Transverse colon (tissue), 4 donors: ENCODE data around the gene TBCD. TPM values are rescaled to one million over a fixed set of nuclear protein-coding genes. Genes with fewer than 3 reads are reported as not detected.

ENCODE experiments used
- DNase-seq: peaks from one replicate; pipeline ENCODE4 v3.0.0-alpha.2; 2019
- H3K27ac ChIP-seq, 4 donors: fragments of 200-600 bp; sonication (generic); 2 replicates each; pipeline ENCODE4 v1.5.1; 2016 to 2018; ENCODE audit warnings: inconsistent platforms in 4 of 4
- H3K27me3 ChIP-seq: fragments of 200-600 bp; sonication (generic); 2 replicates; pipeline ENCODE4 v1.5.1; 2017; ENCODE audit warnings: inconsistent platforms
- H3K36me3 ChIP-seq, 4 donors: fragments of 200-600 bp; sonication (generic); 2 replicates each; pipeline ENCODE4 v1.5.1; 2017 to 2019; ENCODE audit warnings: inconsistent platforms in 4 of 4
- H3K4me1 ChIP-seq, 4 donors: fragments of 200-600 bp; sonication (generic); 2 replicates each; pipeline ENCODE4 v1.5.1; 2017 to 2020; ENCODE audit warnings: inconsistent platforms in 4 of 4
- H3K4me3 ChIP-seq, 4 donors: fragments of 200-600 bp; sonication (generic); 1 replicate in 1 of 4; 2 replicates in 3 of 4; pipeline versions ENCODE4 v1.5.1 to v1.6.1; 2017 to 2019; ENCODE audit warnings: inconsistent platforms in 4 of 4
- H3K9me3 ChIP-seq, 2 donors: fragments of 200-600 bp; sonication (generic); 2 replicates each; pipeline ENCODE4 v1.5.1; 2017 to 2019; ENCODE audit warnings: inconsistent platforms in 2 of 2
- CTCF ChIP-seq, 5 experiments: fragments of 200-600 bp in 3 of 5; fragments of 450-650 bp in 2 of 5; sonication (generic) in 3 of 5; IDR thresholded peaks; 1 replicate in 2 of 5; 2 replicates in 3 of 5; pipeline ENCODE4 v1.5.1; 2016 to 2017; ENCODE audit warnings: antibody characterized with exemption in 5 of 5, inconsistent platforms in 3 of 5, mild to moderate bottlenecking in 2 of 5, moderate library complexity in 1 of 5
- EP300 ChIP-seq: sonication (generic); formaldehyde crosslinking; IDR thresholded peaks from one replicate; pipeline ENCODE4 v1.6.1; 2017; ENCODE audit warnings: antibody characterized with exemption, low read depth
- POLR2A ChIP-seq: fragments of 450-650 bp; IDR thresholded peaks from one replicate; pipeline ENCODE4 v1.6.1; 2016; ENCODE audit warnings: antibody characterized with exemption, mild to moderate bottlenecking, moderate library complexity
- POLR2AphosphoS5 ChIP-seq, 3 donors: sonication (generic); formaldehyde crosslinking; IDR thresholded peaks; one replicate each; pipeline ENCODE4 v1.6.1; 2016; ENCODE audit warnings: antibody characterized with exemption in 3 of 3
- WGBS, 2 donors: methylation state at CpG; one replicate each; pipeline ENCODE4 v1.1.5; 2018; ENCODE audit warnings: low coverage in 1 of 2; 5-methylcytosine and 5-hydroxymethylcytosine counted together
- in situ Hi-C, 4 donors: fragments of 200-750 bp; cut with MboI; loops; one replicate each; pipeline versions ENCODE4 v1.15.0 to v1.15.1; 2017; ENCODE audit warnings: low sequenced_read_pairs in 3 of 4, low pct_ligation_motif_present in 1 of 4, low pct_unique_long_range_greater_than_20kb in 1 of 4
- intact Hi-C: fragments of 100-400 bp; cut with DNase I; formaldehyde crosslinking; loops from one replicate; pipeline ENCODE4 v1.15.1; 2023; ENCODE audit warnings: low total_unique reads
- total RNA-seq, 4 donors: library from RNA; depleted of rRNA; stranded (reverse); fragments of >200 nt; gene quantifications; one replicate each; pipeline ENCODE4 v1.1.0, GENCODE V29; 2016

Gene TBCD
- total RNA-seq, 4 donors from 2014 or later: 38.6 to 104 (median 39.8) TPM

- peak; percentile 90 for DNase-seq
- Histone ChIP-seq H3K4me1 (peaks cover 0 to 42% (median 29%) of the 10 kb centered on the region in 4 donors), H3K4me3 (peak overlapping the region in 3 of 4 donors; percentile 5 to 25 (median 10)), H3K27ac (peak overlapping the region; percentile 79 to 89 (median 88)), H3K36me3 (no peaks in the 10 kb centered on the region), H3K9me3 (no peaks in the 10 kb centered on the region), H3K27me3 (no peaks in the 10 kb centered on the region)
- intact Hi-C loops: no loop called here
- no peak for TF ChIP-seq CTCF (IDR thresholded peaks at IDR 0.05)
- peak in 2 of 3 donors; percentile 54 to 62 for TF ChIP-seq POLR2AphosphoS5 (IDR thresholded peaks at IDR 0.05)
- no peak for TF ChIP-seq EP300
- TF ChIP-seq POLR2A: peak; percentile 69
- WGBS, 2 donors: 45 to 56% methylated on average over 5 to 38 of the region's 38 CpGs
- in situ Hi-C loops: no loop called here
Measured at GRCh38 chr17:82703935-82704865, 47.7 kb upstream of the TBCD start.

GRCh38 chr17:82704886-82705285 is 47.0 kb upstream of the TBCD start:
- Histone ChIP-seq H3K27ac (peak overlapping the region; percentile 79 to 89 (median 88)), H3K4me1 (peaks cover 0 to 37% (median 23%) of the 10 kb centered on the region in 4 donors), H3K9me3 (no peaks in the 10 kb centered on the region), H3K4me3 (no peak overlapping the region), H3K36me3 (no peaks in the 10 kb centered on the region), H3K27me3 (no peaks in the 10 kb centered on the region)
- DNase-seq: no peak
- in situ Hi-C loops: no loop called here
- 79 to 85% methylated on average over 4 to 13 of the region's 13 CpGs for WGBS, 2 donors
- TF ChIP-seq EP300 (no peak), POLR2A (no peak), POLR2AphosphoS5 (IDR thresholded peaks at IDR 0.05) (no peak), CTCF (IDR thresholded peaks at IDR 0.05) (no peak)
- intact Hi-C loops: no loop called here

GRCh38 chr17:82705756-82706155 is 46.1 kb upstream of the TBCD start:
- Histone ChIP-seq H3K9me3 (no peaks in the 10 kb centered on the region), H3K4me3 (no peak overlapping the region), H3K27ac (no peak overlapping the region), H3K36me3 (no peaks in the 10 kb centered on the region), H3K4me1 (peaks cover 0 to 37% (median 21%) of the 10 kb centered on the region in 4 donors), H3K27me3 (no peaks in the 10 kb centered on the region)
- TF ChIP-seq EP300: no peak
- TF ChIP-seq CTCF (IDR thresholded peaks at IDR 0.05): no peak
- no peak for TF ChIP-seq POLR2A
- no peak for TF ChIP-seq POLR2AphosphoS5 (IDR thresholded peaks at IDR 0.05)
- in situ Hi-C loops (no loop called here), intact Hi-C loops (no loop called here)
- no peak for DNase-seq
- WGBS, 2 donors: 80 to 87% methylated on average over 2 to 18 of the region's 18 CpGs

- no CpG with 5 or more reads among the region's 9 CpGs for WGBS, 2 donors
- no peak overlapping the region for H3K27ac ChIP-seq
- H3K4me1 ChIP-seq: peaks cover 0 to 14% (median 5%) of the 10 kb centered on the region in 4 donors
- H3K4me3 ChIP-seq: no peak overlapping the region
- H3K27me3 ChIP-seq: no peaks in the 10 kb centered on the region
- in situ Hi-C loops: no loop called here
- H3K36me3 ChIP-seq: no peaks in the 10 kb centered on the region
- no peaks in the 10 kb centered on the region for H3K9me3 ChIP-seq
- DNase-seq: no peak
- intact Hi-C loops: no loop called here
- TF ChIP-seq POLR2AphosphoS5 (IDR thresholded peaks at IDR 0.05) (no peak), POLR2A (no peak), EP300 (no peak), CTCF (IDR thresholded peaks at IDR 0.05) (no peak)
Measured at GRCh38 chr17:82709024-82709675, 42.7 kb upstream of the TBCD start.
